WTC11 (cell line): ENCODE results near the gene EFCAB8. TPM values are rescaled to one million over a fixed set of nuclear protein-coding genes. Genes with fewer than 3 reads are reported as not detected.

Source experiments
- ATAC-seq: fragments of 200-7000 bp; cut with Tn5 transposase; 2 replicates; pipeline ENCODE4 v1.10.0; 2021; ENCODE audit warnings: mild to moderate bottlenecking, moderate library complexity
- CTCF ChIA-PET: fragments of 300-600 bp; sonication (Branson Sonifier 250); formaldehyde crosslinking; loops from one replicate; lab custom pipeline; 2021; ENCODE audit warnings: antibody characterized with exemption; lab: Charles Lee
- POLR2A ChIA-PET: fragments of 350-600 bp; sonication (Branson Sonifier 250); formaldehyde crosslinking; loops from one replicate; lab custom pipeline; 2021; ENCODE audit warnings: antibody characterized with exemption; lab: Charles Lee
- DNase-seq: peaks from one replicate; pipeline ENCODE4 v3.0.0; 2021; ENCODE audit warnings: low spot score
- H3K27ac Mint-ChIP-seq: 2 replicates; pipeline ENCODE4 v1.8.0; 2021; ENCODE audit warnings: mixed read lengths
- H3K27me3 Mint-ChIP-seq: 2 replicates; pipeline ENCODE4 v1.8.0; 2021; ENCODE audit warnings: low read depth, mild to moderate bottlenecking, moderate library complexity, mixed read lengths
- H3K36me3 Mint-ChIP-seq: 2 replicates; pipeline ENCODE4 v1.8.0; 2021; ENCODE audit warnings: mixed read lengths
- H3K4me1 Mint-ChIP-seq: 2 replicates; pipeline ENCODE4 v1.8.0; 2022; ENCODE audit warnings: mixed read lengths
- H3K4me3 Mint-ChIP-seq: 2 replicates; pipeline ENCODE4 v1.8.0; 2021; ENCODE audit warnings: mild to moderate bottlenecking, moderate library complexity, mixed read lengths
- H3K9me3 Mint-ChIP-seq: 2 replicates; pipeline ENCODE4 v1.8.0; 2021; ENCODE audit warnings: mixed read lengths
- CBFB ChIP-seq: sonication (generic); formaldehyde crosslinking; IDR thresholded peaks from 2 replicates; pipeline ENCODE4 v1.8.1; 2022; ENCODE audit warnings: mild to moderate bottlenecking, low read depth, missing genetic modification reagents
- ELF4 ChIP-seq: sonication (generic); formaldehyde crosslinking; IDR thresholded peaks from 2 replicates; pipeline ENCODE4 v1.8.1; 2022; ENCODE audit warnings: low read depth, mild to moderate bottlenecking, moderate library complexity, missing genetic modification reagents
- FOXP1 ChIP-seq: sonication (generic); formaldehyde crosslinking; IDR thresholded peaks from 2 replicates; pipeline ENCODE4 v1.8.0; 2022; ENCODE audit warnings: missing genetic modification reagents, mild to moderate bottlenecking, moderate library complexity, borderline replicate concordance
- GRHL2 ChIP-seq: fragments of 250-450 bp; sonication (Bioruptor Pico); IDR thresholded peaks from 2 replicates; pipeline ENCODE4 v1.8.0; 2022; ENCODE audit warnings: mild to moderate bottlenecking, moderate library complexity; ENCODE audit not compliant: insufficient replicate concordance, severe bottlenecking
- GTF2I ChIP-seq: fragments of 250-450 bp; sonication (Bioruptor Pico); conservative IDR thresholded peaks from 2 replicates; pipeline ENCODE4 v1.4.0; 2021; ENCODE audit warnings: mild to moderate bottlenecking
- KAT7 ChIP-seq: sonication (generic); formaldehyde crosslinking; IDR thresholded peaks from 2 replicates; pipeline ENCODE4 v1.8.1; 2023; ENCODE audit warnings: missing genetic modification reagents, mild to moderate bottlenecking, borderline replicate concordance
- MYBL2 ChIP-seq: sonication (generic); formaldehyde crosslinking; IDR thresholded peaks from 2 replicates; pipeline ENCODE4 v1.8.1; 2023; ENCODE audit warnings: mild to moderate bottlenecking, moderate library complexity, missing genetic modification reagents
- SMAD4 ChIP-seq: sonication (generic); formaldehyde crosslinking; IDR thresholded peaks from 2 replicates; pipeline ENCODE4 v1.8.0; 2022; ENCODE audit warnings: mild to moderate bottlenecking, missing genetic modification reagents
- SP1 ChIP-seq: sonication (generic); formaldehyde crosslinking; conservative IDR thresholded peaks from 2 replicates; pipeline ENCODE4 v1.8.1; 2022; ENCODE audit warnings: missing genetic modification reagents
- ZNF219 ChIP-seq: sonication (generic); formaldehyde crosslinking; IDR thresholded peaks from 2 replicates; pipeline ENCODE4 v1.8.0; 2023; ENCODE audit warnings: missing genetic modification reagents, mild to moderate bottlenecking, borderline replicate concordance
- ZNF396 ChIP-seq: fragments of 250-450 bp; sonication (Bioruptor Pico); IDR thresholded peaks from 2 replicates; pipeline ENCODE4 v1.8.0; 2021; ENCODE audit warnings: mild to moderate bottlenecking, moderate library complexity, borderline replicate concordance
- total RNA-seq: library from RNA; stranded (reverse); gene quantifications from 3 replicates; pipeline ENCODE4 v1.2.3, GENCODE V29; 2021
- TF ChIP-seq, protein P1 (sequence below): sonication (generic); formaldehyde crosslinking; IDR thresholded peaks from 2 replicates; pipeline ENCODE4 v1.8.1; 2023; ENCODE audit warnings: mild to moderate bottlenecking, missing genetic modification reagents, moderate library complexity
- TF ChIP-seq, protein P2 (sequence below): fragments of 250-450 bp; sonication (Bioruptor Pico); IDR thresholded peaks from 2 replicates; pipeline ENCODE4 v1.9.0; 2021; ENCODE audit warnings: moderate library complexity, mild to moderate bottlenecking, inconsistent platforms, borderline replicate concordance
- TF ChIP-seq, protein P3 (sequence below): fragments of 250-450 bp; sonication (Bioruptor Pico); IDR thresholded peaks from 2 replicates; pipeline ENCODE4 v1.9.0; 2021; ENCODE audit warnings: mild to moderate bottlenecking
- TF ChIP-seq, protein P4 (sequence below): sonication (generic); formaldehyde crosslinking; IDR thresholded peaks from 2 replicates; pipeline ENCODE4 v1.8.0; 2023; ENCODE audit warnings: missing genetic modification reagents, mild to moderate bottlenecking, borderline replicate concordance
- TF ChIP-seq, protein P5 (sequence below): fragments of 250-450 bp; sonication (Bioruptor Pico); IDR thresholded peaks from 2 replicates; pipeline ENCODE4 v1.8.0; 2021; ENCODE audit warnings: mild to moderate bottlenecking

The EFCAB8 gene
- total RNA-seq, 1 experiment from 2014 or later = 0.17 TPM

DNA sequence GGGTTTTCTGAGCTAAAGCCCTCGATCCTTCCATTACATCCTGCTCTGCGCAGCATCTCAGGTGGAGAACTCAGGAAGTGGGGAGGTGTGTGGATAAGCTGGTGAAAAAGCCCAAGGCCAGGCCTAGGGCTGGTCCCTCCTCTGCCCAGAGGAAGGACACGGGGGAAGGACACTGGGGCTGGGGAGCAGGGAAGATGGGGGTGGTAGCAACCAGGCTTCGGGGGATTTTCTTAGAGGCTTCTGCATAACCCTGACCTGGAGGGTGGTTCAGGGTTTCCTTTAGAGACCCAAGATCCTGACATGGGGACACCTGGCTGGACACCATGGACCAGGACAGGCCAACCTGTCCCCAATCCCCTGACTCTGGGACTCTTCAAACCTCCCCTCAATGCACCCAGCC, 107.7 kb downstream of the EFCAB8 start:
- no peak for ATAC-seq
- no peaks in the 10 kb centered on the region; the same call in none of the 2 replicates for H3K27me3 Mint-ChIP-seq
- CTCF ChIA-PET = interaction anchor here (0.9 to 1.0 kb wide), 2 partner anchors 38 to 57 kb away, joined by 3 read pairs; partner anchors contain the start of gene SUN5

DNA sequence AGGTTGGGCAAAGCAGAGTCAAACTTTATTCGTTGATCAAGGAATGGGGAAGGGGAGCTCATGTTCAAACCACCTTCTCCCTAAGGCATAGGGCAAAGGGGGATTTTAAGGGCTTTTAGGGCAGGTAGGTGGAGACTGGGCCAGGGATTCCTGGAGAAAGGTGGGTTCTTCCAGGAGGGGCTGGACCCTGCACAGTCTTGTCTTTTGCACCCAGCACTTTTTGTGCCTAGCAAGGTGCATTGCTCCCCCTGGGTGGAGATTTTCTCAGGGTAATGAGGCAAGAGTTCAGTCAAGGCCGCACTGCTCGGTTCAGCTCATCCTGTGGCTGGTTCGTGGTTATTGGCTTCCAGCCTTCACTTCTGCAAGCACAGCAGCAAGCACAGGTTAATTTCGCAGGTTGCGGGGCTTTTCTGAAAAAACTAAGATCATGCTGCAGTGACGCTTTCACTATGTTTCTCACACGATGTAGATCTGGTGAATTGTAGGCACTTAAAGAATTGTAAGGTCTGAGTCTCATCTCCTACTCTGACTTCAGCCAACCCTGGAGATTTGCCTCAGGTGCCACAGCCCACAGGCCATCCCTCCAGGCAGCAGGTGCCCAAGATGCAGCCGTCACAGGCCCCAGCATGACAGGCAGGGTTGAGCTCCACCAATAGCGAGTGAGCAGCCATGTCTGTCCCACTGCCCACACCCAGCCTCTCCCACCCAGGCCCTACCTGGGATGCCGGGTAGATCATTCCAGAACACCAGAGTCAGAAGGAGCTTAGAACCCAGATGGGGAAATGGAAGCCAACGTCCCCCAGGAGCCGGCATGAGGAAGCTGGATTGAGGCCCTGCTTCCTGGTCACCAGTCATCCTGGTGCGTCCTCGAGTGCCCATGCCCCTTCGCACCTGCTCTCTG, 108.4 kb downstream of the EFCAB8 start:
- Mint-ChIP-seq H3K9me3 (no peaks in the 10 kb centered on the region), H3K27ac (no peak overlapping the region), H3K4me1 (no peaks in the 10 kb centered on the region), H3K36me3 (no peaks in the 10 kb centered on the region), H3K4me3 (no peak overlapping the region), H3K27me3 (no peaks in the 10 kb centered on the region; the same call in none of the 2 replicates)
- TF ChIP-seq, protein P1, sequence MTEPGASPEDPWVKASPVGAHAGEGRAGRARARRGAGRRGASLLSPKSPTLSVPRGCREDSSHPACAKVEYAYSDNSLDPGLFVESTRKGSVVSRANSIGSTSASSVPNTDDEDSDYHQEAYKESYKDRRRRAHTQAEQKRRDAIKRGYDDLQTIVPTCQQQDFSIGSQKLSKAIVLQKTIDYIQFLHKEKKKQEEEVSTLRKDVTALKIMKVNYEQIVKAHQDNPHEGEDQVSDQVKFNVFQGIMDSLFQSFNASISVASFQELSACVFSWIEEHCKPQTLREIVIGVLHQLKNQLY = no peak
- TF ChIP-seq, protein P2, sequence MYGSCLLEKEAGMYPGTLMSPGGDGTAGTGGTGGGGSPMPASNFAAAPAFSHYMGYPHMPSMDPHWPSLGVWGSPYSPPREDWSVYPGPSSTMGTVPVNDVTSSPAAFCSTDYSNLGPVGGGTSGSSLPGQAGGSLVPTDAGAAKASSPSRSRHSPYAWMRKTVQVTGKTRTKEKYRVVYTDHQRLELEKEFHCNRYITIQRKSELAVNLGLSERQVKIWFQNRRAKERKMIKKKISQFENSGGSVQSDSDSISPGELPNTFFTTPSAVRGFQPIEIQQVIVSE (CRISPR knock-in tag) = no peak
- TF ChIP-seq GRHL2 = no peak
- TF ChIP-seq, protein P3, sequence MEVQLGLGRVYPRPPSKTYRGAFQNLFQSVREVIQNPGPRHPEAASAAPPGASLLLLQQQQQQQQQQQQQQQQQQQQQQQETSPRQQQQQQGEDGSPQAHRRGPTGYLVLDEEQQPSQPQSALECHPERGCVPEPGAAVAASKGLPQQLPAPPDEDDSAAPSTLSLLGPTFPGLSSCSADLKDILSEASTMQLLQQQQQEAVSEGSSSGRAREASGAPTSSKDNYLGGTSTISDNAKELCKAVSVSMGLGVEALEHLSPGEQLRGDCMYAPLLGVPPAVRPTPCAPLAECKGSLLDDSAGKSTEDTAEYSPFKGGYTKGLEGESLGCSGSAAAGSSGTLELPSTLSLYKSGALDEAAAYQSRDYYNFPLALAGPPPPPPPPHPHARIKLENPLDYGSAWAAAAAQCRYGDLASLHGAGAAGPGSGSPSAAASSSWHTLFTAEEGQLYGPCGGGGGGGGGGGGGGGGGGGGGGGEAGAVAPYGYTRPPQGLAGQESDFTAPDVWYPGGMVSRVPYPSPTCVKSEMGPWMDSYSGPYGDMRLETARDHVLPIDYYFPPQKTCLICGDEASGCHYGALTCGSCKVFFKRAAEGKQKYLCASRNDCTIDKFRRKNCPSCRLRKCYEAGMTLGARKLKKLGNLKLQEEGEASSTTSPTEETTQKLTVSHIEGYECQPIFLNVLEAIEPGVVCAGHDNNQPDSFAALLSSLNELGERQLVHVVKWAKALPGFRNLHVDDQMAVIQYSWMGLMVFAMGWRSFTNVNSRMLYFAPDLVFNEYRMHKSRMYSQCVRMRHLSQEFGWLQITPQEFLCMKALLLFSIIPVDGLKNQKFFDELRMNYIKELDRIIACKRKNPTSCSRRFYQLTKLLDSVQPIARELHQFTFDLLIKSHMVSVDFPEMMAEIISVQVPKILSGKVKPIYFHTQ (CRISPR knock-in tag) = no peak
- TF ChIP-seq GTF2I (CRISPR knock-in tag) = no peak
- TF ChIP-seq, protein P4, sequence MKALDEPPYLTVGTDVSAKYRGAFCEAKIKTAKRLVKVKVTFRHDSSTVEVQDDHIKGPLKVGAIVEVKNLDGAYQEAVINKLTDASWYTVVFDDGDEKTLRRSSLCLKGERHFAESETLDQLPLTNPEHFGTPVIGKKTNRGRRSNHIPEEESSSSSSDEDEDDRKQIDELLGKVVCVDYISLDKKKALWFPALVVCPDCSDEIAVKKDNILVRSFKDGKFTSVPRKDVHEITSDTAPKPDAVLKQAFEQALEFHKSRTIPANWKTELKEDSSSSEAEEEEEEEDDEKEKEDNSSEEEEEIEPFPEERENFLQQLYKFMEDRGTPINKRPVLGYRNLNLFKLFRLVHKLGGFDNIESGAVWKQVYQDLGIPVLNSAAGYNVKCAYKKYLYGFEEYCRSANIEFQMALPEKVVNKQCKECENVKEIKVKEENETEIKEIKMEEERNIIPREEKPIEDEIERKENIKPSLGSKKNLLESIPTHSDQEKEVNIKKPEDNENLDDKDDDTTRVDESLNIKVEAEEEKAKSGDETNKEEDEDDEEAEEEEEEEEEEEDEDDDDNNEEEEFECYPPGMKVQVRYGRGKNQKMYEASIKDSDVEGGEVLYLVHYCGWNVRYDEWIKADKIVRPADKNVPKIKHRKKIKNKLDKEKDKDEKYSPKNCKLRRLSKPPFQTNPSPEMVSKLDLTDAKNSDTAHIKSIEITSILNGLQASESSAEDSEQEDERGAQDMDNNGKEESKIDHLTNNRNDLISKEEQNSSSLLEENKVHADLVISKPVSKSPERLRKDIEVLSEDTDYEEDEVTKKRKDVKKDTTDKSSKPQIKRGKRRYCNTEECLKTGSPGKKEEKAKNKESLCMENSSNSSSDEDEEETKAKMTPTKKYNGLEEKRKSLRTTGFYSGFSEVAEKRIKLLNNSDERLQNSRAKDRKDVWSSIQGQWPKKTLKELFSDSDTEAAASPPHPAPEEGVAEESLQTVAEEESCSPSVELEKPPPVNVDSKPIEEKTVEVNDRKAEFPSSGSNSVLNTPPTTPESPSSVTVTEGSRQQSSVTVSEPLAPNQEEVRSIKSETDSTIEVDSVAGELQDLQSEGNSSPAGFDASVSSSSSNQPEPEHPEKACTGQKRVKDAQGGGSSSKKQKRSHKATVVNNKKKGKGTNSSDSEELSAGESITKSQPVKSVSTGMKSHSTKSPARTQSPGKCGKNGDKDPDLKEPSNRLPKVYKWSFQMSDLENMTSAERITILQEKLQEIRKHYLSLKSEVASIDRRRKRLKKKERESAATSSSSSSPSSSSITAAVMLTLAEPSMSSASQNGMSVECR (CRISPR knock-in tag) = no peak
- POLR2A ChIA-PET = no interaction called here
- peak; percentile 10 for DNase-seq
- CTCF ChIA-PET = interaction anchor here (0.7 to 1.0 kb wide), 3 partner anchors 16 to 58 kb away, joined by 3 read pairs; partner anchors contain the start of gene SUN5
- no peak for ATAC-seq

More for the DNA sequence above, 107.7 kb downstream of the EFCAB8 start:
- DNase-seq = no peak
- Mint-ChIP-seq H3K9me3 (no peaks in the 10 kb centered on the region), H3K4me3 (no peak overlapping the region), H3K4me1 (no peaks in the 10 kb centered on the region), H3K36me3 (no peaks in the 10 kb centered on the region), H3K27ac (no peak overlapping the region)
- POLR2A ChIA-PET = no interaction called here
- TF ChIP-seq MYBL2 (CRISPR knock-in tag) (no peak), GRHL2 (no peak), SP1 (no peak)

DNA sequence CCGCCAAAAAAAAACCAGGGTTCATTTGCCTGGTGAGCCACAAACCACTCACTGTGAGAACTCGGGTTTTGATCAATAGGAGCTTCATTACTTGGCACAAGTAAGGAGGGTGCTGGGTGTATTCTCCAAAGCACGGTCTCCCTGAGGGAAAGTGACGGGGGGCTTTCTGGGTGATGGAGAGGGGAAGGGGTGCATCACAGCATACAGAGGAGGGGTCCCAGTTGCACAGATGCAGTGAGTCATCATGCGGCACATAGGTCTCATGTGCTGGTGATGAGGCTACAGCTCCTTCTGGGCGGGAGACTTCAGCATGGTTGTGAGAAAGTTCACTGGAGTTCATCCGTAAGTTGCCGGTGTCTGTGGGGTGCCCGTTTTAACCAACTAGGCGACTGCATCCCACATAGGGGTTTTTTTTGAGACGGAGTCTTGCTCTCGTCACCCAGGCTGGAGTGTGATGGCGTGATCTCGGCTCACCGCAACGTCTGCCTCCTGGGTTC, 109.3 kb downstream of the EFCAB8 start:
- CTCF ChIA-PET = interaction anchor here (0.7 kb wide), 1 partner anchor 16 kb away, joined by 3 read pairs; no protein-coding TSS in a partner anchor
- H3K4me1 Mint-ChIP-seq = no peaks in the 10 kb centered on the region; the same call in 1 of the 2 replicates
- ATAC-seq (no peak), DNase-seq (peak; percentile 2)
- H3K36me3 Mint-ChIP-seq = no peaks in the 10 kb centered on the region
- no peak overlapping the region for H3K4me3 Mint-ChIP-seq
- H3K27ac Mint-ChIP-seq = no peak overlapping the region
- H3K27me3 Mint-ChIP-seq = no peaks in the 10 kb centered on the region; the same call in none of the 2 replicates
- H3K9me3 Mint-ChIP-seq = no peaks in the 10 kb centered on the region
- POLR2A ChIA-PET = no interaction called here
- TF ChIP-seq FOXP1 = no peak
- no peak for TF ChIP-seq MYBL2 (CRISPR knock-in tag)
- no peak for TF ChIP-seq CBFB
- no peak for TF ChIP-seq ELF4 (CRISPR knock-in tag)
- TF ChIP-seq ZNF396 (CRISPR knock-in tag) = no peak
- no peak for TF ChIP-seq KAT7 (CRISPR knock-in tag)
- TF ChIP-seq, protein P3 (CRISPR knock-in tag) = no peak
- no peak for TF ChIP-seq SMAD4
- no peak for TF ChIP-seq ZNF219
- TF ChIP-seq, protein P5, sequence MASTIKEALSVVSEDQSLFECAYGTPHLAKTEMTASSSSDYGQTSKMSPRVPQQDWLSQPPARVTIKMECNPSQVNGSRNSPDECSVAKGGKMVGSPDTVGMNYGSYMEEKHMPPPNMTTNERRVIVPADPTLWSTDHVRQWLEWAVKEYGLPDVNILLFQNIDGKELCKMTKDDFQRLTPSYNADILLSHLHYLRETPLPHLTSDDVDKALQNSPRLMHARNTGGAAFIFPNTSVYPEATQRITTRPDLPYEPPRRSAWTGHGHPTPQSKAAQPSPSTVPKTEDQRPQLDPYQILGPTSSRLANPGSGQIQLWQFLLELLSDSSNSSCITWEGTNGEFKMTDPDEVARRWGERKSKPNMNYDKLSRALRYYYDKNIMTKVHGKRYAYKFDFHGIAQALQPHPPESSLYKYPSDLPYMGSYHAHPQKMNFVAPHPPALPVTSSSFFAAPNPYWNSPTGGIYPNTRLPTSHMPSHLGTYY (CRISPR knock-in tag) = no peak
